ENCODE measurements around the gene LAMA5. TPM values are rescaled to one million over a fixed set of nuclear protein-coding genes. Genes with fewer than 3 reads are reported as not detected.

LAMA5 gene
- total RNA-seq, 1 experiment from 2014 or later = 81.2 TPM

DNA sequence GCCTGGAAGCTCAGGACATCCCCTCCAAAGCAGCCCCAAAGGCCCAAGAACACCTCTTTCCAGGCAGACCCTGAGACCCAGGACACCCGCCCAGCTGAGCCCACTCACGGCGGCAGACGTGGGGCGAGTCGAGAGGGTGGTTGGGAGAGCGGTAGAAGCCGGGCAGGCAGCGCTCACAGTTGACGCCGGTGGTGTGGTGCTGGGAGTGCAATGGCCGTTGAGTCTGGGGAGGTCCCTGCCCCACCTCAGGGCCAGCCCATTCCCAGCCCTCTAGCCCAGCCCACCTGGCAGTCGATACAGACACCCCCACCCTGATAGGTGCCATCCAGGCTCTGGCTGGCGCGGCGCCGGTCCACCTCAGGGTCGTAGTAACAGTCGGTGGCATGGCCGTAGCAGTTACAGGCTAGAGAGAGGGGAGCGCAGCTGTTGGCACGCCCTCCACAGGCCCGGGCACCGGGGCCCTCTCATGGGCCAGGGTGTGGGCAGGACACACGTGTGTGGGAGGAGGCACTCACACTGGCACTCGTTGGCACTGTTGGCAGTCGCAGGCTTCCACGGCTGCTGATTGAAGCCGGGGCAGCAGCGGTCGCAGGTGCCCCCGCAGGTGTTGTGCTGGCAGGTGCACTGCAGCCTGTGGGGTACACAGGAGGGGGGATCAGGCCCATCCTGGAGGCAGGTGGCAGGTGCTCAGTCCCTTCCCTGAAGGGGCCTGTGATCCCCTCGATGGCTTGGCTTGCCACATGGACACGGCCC is 20.5 kb downstream of the LAMA5 start:
- no peak for DNase-seq (ENCODE audit: low spot score)

DNA sequence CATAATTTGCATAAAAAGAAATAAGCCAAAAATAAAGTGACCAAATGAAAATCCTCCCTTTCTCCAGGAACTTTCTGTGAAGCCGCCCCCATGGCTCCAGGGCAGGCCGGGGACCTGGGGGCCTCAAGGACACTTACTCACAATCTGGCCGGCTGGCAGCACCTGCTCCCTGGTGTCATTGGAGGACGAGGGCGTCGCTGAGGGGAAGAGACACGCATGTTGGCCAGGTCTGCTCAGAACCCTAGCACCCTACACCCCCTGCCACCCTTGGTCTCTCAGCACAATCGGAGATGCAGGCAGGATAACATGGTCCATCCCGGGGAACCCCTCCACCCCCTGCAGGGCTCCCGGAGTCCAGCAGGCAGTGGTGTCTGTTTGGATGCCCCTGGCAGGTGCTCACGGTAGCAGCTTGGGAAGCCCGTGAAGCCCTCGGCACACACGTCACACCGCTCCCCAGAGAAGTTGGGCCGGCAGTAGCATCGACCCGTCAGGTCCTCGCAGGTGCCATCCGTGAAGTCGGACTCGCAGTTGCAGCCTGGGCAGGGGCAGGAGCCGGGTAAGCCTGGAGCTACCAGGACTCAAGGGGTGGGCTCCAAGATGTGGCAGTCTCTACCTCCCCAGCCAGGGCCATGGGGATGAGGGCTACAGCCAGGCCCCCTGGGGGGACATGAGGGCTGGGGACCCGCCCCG is 21.3 kb downstream of the LAMA5 start:
- DNase-seq (ENCODE audit: low spot score) = no peak

DNA sequence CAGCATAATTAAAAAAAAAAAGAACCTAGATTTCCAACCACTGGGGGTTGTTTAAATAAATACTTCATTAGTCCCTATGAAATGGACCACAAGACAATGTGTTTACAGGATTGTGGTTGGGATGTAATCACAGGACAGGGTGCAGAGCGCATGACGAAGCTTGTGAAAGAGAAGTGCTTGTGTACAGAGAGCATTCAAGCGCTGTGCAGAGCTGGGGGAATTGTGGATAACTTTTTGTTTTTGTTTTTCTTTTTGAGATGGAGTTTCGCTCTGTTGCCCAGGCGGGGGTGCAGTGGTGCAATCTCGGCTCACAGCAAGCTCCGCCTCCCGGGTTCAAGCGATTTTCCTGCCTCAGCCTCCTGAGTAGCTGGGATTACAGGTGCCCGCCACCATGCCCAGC is 22.3 kb downstream of the LAMA5 start:
- DNase-seq (ENCODE audit: low spot score) = no peak

DNA sequence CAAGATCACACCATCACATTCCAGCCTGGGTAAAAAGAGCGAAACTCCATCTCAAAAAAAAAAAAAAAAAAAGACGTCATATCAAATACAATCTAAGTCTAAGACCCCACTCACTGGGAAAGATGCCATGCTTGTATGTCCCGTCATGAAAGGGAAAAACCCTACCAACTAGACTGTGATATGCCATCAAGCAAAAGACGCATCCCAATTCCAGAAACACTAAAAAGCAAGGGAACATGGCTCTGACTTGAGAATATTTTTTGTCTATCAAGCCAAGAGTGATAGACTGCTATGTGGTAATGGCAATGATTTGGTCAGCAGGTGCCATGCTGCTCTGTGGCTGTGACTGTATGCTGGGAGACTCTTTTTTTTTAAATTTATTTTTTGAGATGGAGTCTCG is 23.0 kb downstream of the LAMA5 start:
- no peak for DNase-seq (ENCODE audit: low spot score)

DNA sequence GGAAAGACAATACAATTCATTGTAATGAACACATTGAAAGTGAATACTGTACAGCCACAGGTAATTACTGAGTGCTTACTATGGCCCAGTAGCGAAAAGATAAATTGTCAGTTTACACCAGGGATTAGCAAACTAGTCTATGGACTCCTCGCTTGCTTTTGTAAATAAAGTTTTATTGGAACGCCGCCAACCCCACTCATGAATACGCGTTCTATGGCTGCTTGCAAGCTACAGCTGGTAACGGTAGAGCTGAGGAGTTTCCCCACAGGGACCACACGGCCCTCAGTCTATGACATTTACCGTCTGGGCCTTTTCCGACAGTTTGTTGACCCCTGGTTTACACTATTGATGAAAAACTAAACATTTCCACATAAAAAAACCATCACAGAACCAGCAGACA is 24.2 kb downstream of the LAMA5 start:
- no peak for DNase-seq (ENCODE audit: low spot score)

GRCh38 chr20:62339647-62340062 is 27.5 kb downstream of the LAMA5 start:
- no peak for DNase-seq (ENCODE audit: low spot score)

GRCh38 chr20:62338294-62338620 is 28.9 kb downstream of the LAMA5 start:
- no peak for DNase-seq (ENCODE audit: low spot score)

DNA sequence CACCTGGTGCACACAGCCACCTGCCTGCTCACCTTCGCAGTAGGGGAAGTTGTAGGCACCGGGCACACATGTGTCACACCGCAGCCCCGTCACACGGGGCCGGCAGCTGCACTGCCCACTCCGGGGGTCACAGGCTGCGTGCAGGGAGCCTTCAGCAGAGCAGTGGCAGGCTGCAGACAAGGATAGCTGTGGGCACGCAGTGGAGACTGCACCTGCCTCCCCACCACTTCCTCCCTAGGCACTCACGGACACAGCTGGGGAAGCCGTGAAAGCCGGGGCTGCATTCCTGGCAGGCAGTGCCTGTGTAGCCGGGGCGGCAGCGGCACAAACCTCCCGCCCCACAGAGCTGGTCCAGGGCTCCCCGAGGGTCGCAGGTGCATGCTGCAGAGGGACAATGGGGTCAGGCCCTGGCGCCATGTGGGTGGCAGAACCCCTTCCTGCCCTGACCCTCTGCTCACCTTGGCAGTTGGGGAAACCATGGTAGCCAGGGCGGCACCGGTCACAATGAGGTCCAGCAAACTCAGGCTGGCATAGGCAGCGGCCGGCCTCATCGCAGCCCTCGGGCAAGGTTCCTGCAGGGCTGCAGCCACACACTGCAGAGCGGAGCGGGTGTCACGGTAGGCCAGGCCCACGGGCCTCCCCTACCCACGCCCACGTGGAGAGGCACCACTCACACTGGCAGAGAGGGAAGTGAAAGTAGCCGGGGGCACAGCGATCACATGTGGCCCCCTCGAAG is 29.4 kb downstream of the LAMA5 start:
- DNase-seq (ENCODE audit: low spot score) = no peak

GRCh38 chr20:62336775-62337557 is 30.1 kb downstream of the LAMA5 start:
- DNase-seq (ENCODE audit: low spot score) = no peak

GRCh38 chr20:62336329-62336728 is 30.8 kb downstream of the LAMA5 start:
- no peak for DNase-seq (ENCODE audit: low spot score)

- no peak for DNase-seq (ENCODE audit: low spot score)
Observed at GRCh38 chr20:62335532-62335931, 31.6 kb downstream of the LAMA5 start.

DNA sequence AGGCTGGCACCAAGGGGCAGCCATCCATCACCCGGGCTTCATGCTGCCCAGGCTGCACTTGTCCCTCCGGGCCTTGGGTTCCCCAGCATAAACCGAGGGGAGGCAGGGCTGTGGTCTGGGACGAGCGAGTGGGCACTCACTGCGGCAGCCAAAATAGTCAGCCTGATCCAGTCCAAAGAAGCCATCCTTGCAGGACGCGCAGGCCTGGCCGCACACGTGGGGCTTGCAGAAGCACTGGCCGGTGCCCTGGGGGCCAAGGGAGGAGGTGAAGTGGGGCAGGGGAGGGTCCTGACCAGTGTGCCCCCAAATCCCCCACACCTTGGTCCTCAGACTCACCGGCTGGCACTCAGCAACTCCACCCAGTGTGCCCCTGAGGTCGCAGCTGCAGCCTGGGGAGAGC is 32.2 kb downstream of the LAMA5 start:
- DNase-seq (ENCODE audit: low spot score) = no peak

- DNase-seq (ENCODE audit: low spot score) = no peak
Observed at GRCh38 chr20:62333820-62334595, 33.1 kb downstream of the LAMA5 start.

DNA sequence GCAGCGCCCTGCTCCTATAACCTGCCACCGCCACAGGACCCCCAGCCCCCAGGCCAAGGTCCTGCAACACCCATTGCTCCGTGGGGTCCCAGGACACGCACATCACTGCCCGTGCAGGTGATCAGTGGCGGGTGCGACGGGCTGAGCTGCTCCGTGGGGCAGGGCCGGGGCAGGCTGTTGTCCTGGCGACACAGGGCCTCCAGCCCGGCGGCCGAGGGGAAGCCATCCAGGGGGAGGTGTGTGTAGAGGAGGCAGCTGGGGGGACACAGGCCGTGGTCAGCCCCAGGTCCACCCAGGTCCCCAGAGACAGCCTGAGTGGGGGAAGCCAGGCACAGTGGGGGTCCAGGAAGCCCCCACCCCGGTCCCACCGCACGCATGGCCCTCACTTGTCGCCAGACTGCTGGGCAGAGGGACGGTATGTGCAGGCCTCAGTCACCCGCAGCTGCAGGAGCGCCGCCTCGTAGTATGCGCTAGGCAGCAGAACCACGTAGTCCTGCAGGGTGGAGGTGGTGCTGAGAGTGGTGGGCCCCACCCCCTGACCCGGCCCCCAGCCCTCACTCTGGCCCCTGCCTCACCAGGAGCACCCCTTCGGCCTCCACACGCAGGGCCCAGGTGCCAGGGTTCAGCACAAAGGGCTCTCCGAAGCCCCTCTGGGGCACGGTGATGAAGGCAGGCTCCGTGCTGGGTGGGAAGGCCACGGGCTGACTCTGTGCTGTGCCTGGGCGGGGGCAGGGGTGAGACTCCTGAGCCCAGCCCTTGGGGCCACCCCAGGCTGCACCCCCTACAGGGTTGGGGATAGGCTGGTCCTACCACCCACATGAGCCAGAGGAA is 33.9 kb downstream of the LAMA5 start:
- DNase-seq (ENCODE audit: low spot score) = no peak

DNA sequence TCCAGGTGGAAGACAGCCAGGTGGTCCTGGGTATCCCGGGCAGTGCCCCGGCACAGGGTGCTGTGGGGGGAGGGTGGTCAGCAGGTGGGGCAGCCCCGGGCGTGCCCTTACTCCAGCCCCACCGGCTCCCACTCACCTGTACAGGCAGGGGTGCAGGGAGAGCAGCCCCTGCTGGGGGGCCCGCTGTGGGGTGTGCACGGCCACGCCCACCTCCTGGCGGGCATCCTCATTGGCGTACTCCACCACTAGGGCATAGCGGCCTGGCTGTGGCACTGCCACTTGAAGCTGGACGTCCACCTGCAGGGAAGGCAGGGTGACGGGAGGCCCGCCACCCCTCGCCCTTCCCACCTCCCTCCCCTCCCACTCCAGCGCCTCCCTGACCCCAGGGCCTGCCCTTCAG is 34.7 kb downstream of the LAMA5 start:
- no peak for DNase-seq (ENCODE audit: low spot score)

DNA sequence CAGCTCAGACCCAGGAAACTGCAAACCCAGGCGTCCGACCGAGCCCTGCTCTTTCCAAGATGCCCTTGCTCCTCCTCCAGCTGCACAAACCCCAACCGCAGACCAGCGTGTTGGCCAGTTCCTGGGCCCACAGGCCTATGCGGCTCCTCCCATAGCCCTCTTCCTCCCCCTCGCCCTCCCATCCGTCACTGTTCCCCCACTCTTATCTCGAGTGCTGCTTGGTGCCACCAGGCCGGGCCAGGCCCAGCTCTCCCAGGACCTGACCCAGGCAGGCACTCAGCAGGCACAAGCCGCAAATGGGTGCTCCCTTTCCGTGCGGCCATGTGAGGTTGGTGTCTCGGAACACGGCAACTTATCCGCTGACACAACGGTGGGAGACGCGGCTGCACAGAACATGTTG is 35.8 kb downstream of the LAMA5 start:
- no peak for DNase-seq (ENCODE audit: low spot score)

GRCh38 chr20:62330576-62331317 is 36.4 kb downstream of the LAMA5 start:
- DNase-seq (ENCODE audit: low spot score) = no peak

DNA sequence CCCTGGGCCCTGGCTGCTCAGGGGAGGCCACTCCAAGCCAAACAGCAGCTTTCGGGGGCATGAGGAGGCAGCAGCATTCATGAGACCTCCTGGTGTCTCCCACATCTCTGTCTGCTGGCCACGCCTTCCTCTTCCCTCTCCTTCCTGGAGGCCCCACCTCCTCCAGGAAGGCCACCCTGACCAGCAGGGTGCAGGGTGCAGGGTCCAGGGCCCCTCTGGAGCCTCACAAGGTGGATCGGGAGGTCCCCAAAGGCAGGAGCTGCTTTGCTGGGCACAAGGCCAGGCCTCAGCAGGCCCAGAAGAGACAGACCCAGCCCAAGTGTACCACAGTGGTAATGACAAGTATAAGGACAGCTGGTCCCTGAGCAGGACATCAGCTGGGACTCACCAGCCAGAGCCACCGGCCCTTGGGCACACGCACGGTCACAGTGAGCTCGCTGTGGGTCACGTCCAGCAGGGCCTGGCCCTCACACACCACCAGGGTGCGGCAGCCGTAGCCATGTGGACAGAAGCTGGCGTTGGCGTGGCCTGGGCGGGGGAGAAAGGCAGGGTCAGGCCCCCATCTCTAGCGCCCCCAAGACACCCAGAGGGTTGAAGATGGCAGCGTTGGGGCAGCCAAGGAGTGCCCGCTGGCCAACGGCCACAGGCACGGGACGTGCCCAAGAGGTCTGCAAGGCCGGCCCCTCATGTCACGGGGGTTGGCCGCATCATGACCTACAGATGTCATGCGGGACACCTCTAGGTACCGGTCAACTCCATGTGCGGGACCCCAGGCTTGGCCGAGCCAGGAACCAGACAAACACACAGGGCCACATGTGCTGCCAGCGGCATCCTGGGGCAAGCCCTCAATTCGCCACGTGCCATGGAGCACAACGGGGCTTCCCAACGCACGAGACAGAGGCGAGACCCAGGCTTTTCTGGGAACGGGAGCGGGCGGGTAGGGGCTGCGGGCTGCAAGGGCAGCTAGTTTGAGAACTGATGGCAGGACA is 37.4 kb downstream of the LAMA5 start:
- no peak for DNase-seq (ENCODE audit: low spot score)
